Prostate gland (tissue), 2 donors: Measurements from ENCODE around the gene CSTPP1. TPM values are rescaled to one million over a fixed set of nuclear protein-coding genes. Genes with fewer than 3 reads are reported as not detected.
A peak's percentile ranks its signal among the peaks of the same experiment; 100 is the strongest.
"Not testable (repeated sequence)": the region's sequence is repeated elsewhere in the genome, so short reads cannot be mapped to it uniquely, and the experiment has no call there.

Experiments used
- DNase-seq: peaks from one replicate; pipeline ENCODE4 v3.0.0-alpha.2; 2019; ENCODE audit warnings: low spot score
- H3K27ac ChIP-seq, 2 donors: fragments of 200-600 bp; sonication (generic); 2 replicates each; pipeline ENCODE4 v1.5.1; 2017 to 2019
- H3K27me3 ChIP-seq: fragments of 200-600 bp; sonication (generic); replicated peaks from 2 replicates; pipeline ENCODE4 v1.5.1; 2019; ENCODE audit not compliant: insufficient read depth
- H3K36me3 ChIP-seq, 2 donors: fragments of 200-600 bp; sonication (generic); 1 replicate in 1 of 2; 2 replicates in 1 of 2; pipeline versions ENCODE4 v1.5.1 to v1.8.1; 2017 to 2019
- H3K4me1 ChIP-seq: fragments of 200-600 bp; sonication (generic); replicated peaks from 2 replicates; pipeline ENCODE4 v1.5.1; 2019
- H3K4me3 ChIP-seq, 2 donors: fragments of 200-600 bp; sonication (generic); 2 replicates each; pipeline ENCODE4 v1.5.1; 2017 to 2019
- H3K9me3 ChIP-seq: fragments of 200-600 bp; sonication (generic); 2 replicates; pipeline ENCODE4 v1.5.1; 2017
- POLR2A ChIP-seq: fragments of 450-650 bp; IDR thresholded peaks from one replicate; pipeline ENCODE4 v1.6.1; 2016; ENCODE audit warnings: antibody characterized with exemption, mild to moderate bottlenecking
- POLR2AphosphoS5 ChIP-seq: sonication (generic); formaldehyde crosslinking; IDR thresholded peaks from one replicate; pipeline ENCODE4 v1.6.1; 2017; ENCODE audit warnings: antibody characterized with exemption
- WGBS: methylation state at CpG from one replicate; pipeline ENCODE4 v1.1.5; 2018; 5-methylcytosine and 5-hydroxymethylcytosine counted together
- intact Hi-C: fragments of 100-400 bp; cut with DNase I; formaldehyde crosslinking; loops from one replicate; pipeline ENCODE4 v1.14.2; 2022
- total RNA-seq, 2 donors: library from RNA; depleted of rRNA; stranded (reverse); fragments of >200 nt; gene quantifications; one replicate each; pipeline ENCODE4 v1.1.0, GENCODE V29; 2016
- TF ChIP-seq, protein P1 (sequence below), 4 experiments: fragments of 200-600 bp in 2 of 4; fragments of 450-650 bp in 2 of 4; sonication (generic) in 2 of 4; IDR thresholded peaks; 1 replicate in 3 of 4; 2 replicates in 1 of 4; pipeline ENCODE4 v1.5.1; 2016 to 2019; ENCODE audit warnings: antibody characterized with exemption in 4 of 4, mild to moderate bottlenecking in 2 of 4, moderate library complexity in 2 of 4

The CSTPP1 gene
- total RNA-seq, 2 donors from 2014 or later, result 28.5 to 47.0 TPM

GRCh38 chr11:47109727-47110246, 173.2 kb downstream of the CSTPP1 start:
- H3K9me3 ChIP-seq, result no peaks in the 10 kb centered on the region
- H3K27ac ChIP-seq, result no peak overlapping the region
- no peak for DNase-seq
- H3K4me3 ChIP-seq, result no peak overlapping the region
- TF ChIP-seq, protein P1, sequence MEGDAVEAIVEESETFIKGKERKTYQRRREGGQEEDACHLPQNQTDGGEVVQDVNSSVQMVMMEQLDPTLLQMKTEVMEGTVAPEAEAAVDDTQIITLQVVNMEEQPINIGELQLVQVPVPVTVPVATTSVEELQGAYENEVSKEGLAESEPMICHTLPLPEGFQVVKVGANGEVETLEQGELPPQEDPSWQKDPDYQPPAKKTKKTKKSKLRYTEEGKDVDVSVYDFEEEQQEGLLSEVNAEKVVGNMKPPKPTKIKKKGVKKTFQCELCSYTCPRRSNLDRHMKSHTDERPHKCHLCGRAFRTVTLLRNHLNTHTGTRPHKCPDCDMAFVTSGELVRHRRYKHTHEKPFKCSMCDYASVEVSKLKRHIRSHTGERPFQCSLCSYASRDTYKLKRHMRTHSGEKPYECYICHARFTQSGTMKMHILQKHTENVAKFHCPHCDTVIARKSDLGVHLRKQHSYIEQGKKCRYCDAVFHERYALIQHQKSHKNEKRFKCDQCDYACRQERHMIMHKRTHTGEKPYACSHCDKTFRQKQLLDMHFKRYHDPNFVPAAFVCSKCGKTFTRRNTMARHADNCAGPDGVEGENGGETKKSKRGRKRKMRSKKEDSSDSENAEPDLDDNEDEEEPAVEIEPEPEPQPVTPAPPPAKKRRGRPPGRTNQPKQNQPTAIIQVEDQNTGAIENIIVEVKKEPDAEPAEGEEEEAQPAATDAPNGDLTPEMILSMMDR (IDR thresholded peaks at IDR 0.05), result no peak
- TF ChIP-seq POLR2AphosphoS5 (no peak), POLR2A (no peak)
- 77% methylated on average over 3 of the region's 3 CpGs for WGBS
- intact Hi-C loops, result no loop called here
- no peaks in the 10 kb centered on the region for H3K4me1 ChIP-seq
- no peaks in the 10 kb centered on the region for H3K36me3 ChIP-seq
- no peaks in the 10 kb centered on the region for H3K27me3 ChIP-seq

GRCh38 chr11:47111318-47111804, 174.8 kb downstream of the CSTPP1 start:
- Histone ChIP-seq H3K9me3 (no peaks in the 10 kb centered on the region), H3K4me3 (no peak overlapping the region), H3K27ac (no peak overlapping the region), H3K27me3 (no peaks in the 10 kb centered on the region), H3K36me3 (no peaks in the 10 kb centered on the region), H3K4me1 (no peaks in the 10 kb centered on the region)
- TF ChIP-seq POLR2AphosphoS5, result no peak
- no peak for TF ChIP-seq POLR2A
- TF ChIP-seq, protein P1 (IDR thresholded peaks at IDR 0.05), result no peak
- WGBS, result 61% methylated on average over 8 of the region's 8 CpGs
- intact Hi-C loops, result no loop called here
- DNase-seq, result no peak

DNA sequence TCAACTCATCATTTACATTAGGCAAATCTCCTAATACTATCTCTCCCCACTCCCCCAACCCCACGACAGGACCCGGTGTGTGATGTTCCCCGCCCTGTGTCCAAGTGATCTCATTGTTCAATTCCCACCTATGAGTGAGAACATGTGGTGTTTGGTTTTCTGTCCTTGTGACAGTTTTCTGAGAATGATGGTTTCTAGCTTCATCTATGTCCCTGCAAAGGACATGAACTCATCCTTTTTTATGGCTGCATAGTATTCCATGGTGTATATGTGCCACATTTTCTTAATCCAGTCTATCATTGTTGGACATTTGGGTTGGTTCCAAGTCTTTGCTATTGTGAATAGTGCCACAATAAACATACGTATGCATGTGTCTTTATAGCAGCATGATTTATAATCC, 176.4 kb downstream of the CSTPP1 start:
- intact Hi-C loops, H3K27me3 ChIP-seq, H3K4me1 ChIP-seq, H3K9me3 ChIP-seq, H3K4me3 ChIP-seq, DNase-seq, H3K27ac ChIP-seq, H3K36me3 ChIP-seq: not testable (repeated sequence)
- WGBS, result 97% methylated on average over 3 of the region's 4 CpGs

DNA sequence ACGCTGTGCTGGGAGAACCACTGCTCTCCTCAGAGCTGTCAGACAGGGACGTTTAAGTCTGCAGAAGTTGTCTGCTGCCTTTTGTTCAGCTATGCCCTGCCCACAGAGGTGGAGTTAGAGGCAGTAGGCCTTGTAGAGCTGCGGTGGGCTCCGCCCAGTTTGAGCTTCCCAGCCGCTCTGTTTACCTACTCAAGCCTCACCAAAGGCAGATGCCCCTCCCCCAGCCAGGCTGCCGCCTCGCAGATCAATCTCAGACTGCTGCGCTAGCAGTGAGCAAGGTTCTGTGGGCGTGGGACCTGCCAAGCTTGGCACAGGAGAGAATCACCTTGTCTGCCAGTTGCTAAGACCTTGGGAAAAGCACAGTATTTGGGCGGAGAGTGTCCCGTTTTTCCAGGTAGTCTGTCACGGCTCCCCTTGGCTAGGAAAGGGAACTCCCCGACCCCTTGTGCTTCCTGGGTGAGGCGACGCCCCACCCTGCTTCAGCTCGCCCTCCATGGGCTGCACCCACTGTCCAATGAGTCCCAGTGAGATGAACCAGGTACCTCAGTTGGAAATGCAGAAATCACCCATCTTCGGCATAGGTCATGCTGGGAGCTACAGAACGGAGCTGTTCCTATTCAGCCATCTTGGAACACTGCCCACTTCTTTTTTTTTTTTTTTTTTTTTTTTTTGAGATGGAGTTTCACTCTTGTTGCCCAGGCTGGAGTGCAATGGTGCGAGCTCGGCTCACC, 182.6 kb downstream of the CSTPP1 start:
- peak; percentile 92 for DNase-seq
- H3K36me3 ChIP-seq, intact Hi-C loops, H3K27ac ChIP-seq, H3K9me3 ChIP-seq, H3K27me3 ChIP-seq, H3K4me1 ChIP-seq: not testable (repeated sequence)
- H3K4me3 ChIP-seq, result peak overlapping the region in 1 of 2 donors; percentile 18
- WGBS, result 63% methylated on average over 20 of the region's 20 CpGs
- TF ChIP-seq POLR2AphosphoS5, result peak; percentile 56

GRCh38 chr11:47121056-47121455, 184.5 kb downstream of the CSTPP1 start:
- no peak for TF ChIP-seq POLR2A
- no peak for TF ChIP-seq POLR2AphosphoS5
- TF ChIP-seq, protein P1 (IDR thresholded peaks at IDR 0.05), result no peak
- intact Hi-C loops, result no loop called here

DNA sequence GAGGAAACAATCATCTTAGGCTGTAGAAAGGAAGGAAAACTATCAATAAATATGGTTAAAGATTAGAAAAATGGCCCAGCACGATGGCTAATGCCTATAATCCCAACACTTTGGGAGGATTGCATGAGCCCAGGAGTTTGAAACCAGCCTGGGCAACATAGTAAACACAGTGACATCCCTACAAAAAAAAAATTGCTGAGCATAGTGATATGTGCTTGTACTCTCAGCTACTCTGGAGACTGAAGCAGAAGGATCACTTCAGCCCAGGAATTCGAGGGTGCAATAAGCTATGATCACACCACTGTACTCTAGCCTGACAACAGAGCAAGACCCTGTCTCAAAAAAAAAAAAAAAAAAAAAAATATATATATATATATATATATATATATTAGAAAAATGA, 185.2 kb downstream of the CSTPP1 start:
- Histone ChIP-seq H3K4me3 (no peak overlapping the region), H3K4me1 (no peaks in the 10 kb centered on the region), H3K27me3 (no peaks in the 10 kb centered on the region), H3K9me3 (no peaks in the 10 kb centered on the region), H3K36me3 (no peaks in the 10 kb centered on the region), H3K27ac (no peak overlapping the region)
- intact Hi-C loops, result no loop called here
- WGBS, result 77% methylated on average over 2 of the region's 2 CpGs
- DNase-seq, result no peak
- TF ChIP-seq POLR2AphosphoS5, result no peak
- TF ChIP-seq, protein P1 (IDR thresholded peaks at IDR 0.05), result no peak

More at GRCh38 chr11:47121056-47121455, 184.5 kb downstream of the CSTPP1 start:
- H3K36me3 ChIP-seq, result no peaks in the 10 kb centered on the region
- no peaks in the 10 kb centered on the region for H3K4me1 ChIP-seq
- no peaks in the 10 kb centered on the region for H3K27me3 ChIP-seq
- no peak overlapping the region for H3K27ac ChIP-seq
- DNase-seq, result no peak
- H3K4me3 ChIP-seq, result no peak overlapping the region
- H3K9me3 ChIP-seq, result no peaks in the 10 kb centered on the region
- WGBS, result 62% methylated on average over 2 of the region's 2 CpGs
